Measurements from ENCODE around the gene SPATA19.

Gene SPATA19

DNA sequence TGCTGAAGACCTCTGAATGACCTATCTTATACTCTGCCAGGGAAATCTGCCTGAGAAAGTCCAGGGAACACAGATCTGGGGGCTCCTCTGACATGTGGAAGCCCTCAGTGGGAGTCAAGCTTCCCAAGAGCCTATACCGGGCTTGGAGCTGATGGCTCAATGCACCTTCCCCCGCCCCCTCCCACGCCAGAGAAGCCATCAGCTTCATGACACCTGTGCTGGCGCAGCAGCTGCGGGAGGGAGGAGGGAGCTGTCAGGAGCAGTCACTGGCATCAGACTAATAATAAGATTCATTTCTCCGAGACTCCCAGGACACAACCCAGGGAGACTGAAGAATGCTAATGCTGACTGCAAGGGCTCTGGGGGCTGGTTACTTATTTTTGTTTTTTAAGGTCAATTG is 47.8 kb downstream of the SPATA19 start:
- TF ChIP-seq, protein P1, sequence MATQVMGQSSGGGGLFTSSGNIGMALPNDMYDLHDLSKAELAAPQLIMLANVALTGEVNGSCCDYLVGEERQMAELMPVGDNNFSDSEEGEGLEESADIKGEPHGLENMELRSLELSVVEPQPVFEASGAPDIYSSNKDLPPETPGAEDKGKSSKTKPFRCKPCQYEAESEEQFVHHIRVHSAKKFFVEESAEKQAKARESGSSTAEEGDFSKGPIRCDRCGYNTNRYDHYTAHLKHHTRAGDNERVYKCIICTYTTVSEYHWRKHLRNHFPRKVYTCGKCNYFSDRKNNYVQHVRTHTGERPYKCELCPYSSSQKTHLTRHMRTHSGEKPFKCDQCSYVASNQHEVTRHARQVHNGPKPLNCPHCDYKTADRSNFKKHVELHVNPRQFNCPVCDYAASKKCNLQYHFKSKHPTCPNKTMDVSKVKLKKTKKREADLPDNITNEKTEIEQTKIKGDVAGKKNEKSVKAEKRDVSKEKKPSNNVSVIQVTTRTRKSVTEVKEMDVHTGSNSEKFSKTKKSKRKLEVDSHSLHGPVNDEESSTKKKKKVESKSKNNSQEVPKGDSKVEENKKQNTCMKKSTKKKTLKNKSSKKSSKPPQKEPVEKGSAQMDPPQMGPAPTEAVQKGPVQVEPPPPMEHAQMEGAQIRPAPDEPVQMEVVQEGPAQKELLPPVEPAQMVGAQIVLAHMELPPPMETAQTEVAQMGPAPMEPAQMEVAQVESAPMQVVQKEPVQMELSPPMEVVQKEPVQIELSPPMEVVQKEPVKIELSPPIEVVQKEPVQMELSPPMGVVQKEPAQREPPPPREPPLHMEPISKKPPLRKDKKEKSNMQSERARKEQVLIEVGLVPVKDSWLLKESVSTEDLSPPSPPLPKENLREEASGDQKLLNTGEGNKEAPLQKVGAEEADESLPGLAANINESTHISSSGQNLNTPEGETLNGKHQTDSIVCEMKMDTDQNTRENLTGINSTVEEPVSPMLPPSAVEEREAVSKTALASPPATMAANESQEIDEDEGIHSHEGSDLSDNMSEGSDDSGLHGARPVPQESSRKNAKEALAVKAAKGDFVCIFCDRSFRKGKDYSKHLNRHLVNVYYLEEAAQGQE (IDR thresholded peaks at IDR 0.05; ENCODE audit: insufficient read depth in 1 of 2, low read depth in 2 of 2, low read length in 2 of 2), result no peak
- TF ChIP-seq FOXP2 (optimal IDR thresholded peaks at IDR 0.05; ENCODE audit: borderline replicate concordance, extremely low read depth, extremely low read length, insufficient read depth) (no peak), TAF1 (IDR thresholded peaks at IDR 0.05; ENCODE audit: borderline replicate concordance, insufficient read depth, low read length) (no peak), POLR2AphosphoS5 (IDR thresholded peaks at IDR 0.05; ENCODE audit: low read depth, low read length) (no peak), SIN3A (IDR thresholded peaks at IDR 0.05; ENCODE audit: borderline replicate concordance, insufficient read depth, low read length) (no peak)

DNA sequence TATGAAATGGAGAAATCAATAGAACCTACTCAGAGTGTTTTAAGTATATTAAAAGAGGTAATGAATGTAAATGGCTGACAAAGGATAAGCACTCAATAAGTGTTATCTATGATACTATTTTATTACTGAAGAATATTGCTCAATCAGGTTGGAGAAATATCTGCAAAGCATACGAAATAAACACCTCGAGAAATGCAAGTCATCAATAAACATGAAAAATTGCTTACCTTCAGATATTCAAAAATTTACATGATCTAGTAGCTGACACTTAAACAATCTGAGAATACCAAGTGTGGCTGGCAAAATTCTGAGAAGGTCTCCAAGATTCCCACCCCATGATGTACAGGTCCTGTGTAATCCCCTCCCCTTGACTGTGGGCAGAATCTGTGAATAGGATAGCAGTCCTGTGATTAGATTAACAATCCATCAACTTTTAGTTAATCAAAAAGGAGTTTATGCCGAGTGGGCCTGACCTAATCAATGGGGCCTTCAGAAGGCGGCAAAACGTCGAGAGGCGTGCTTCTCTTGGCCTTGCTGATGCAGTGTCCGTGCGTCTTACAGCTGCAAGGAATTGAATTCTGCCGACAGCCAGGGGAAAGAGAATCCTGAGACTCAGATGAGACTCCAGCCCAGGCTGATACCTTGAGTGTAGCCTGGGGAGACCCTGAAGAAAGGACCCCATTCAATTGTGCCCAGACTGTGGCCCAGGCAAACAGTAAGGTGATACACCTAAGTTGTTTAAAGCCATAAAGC is 49.1 kb downstream of the SPATA19 start:
- TF ChIP-seq FOXP2 (optimal IDR thresholded peaks at IDR 0.05; ENCODE audit: borderline replicate concordance, extremely low read depth, extremely low read length, insufficient read depth) (no peak), POLR2AphosphoS5 (IDR thresholded peaks at IDR 0.05; ENCODE audit: low read depth, low read length) (no peak)

DNA sequence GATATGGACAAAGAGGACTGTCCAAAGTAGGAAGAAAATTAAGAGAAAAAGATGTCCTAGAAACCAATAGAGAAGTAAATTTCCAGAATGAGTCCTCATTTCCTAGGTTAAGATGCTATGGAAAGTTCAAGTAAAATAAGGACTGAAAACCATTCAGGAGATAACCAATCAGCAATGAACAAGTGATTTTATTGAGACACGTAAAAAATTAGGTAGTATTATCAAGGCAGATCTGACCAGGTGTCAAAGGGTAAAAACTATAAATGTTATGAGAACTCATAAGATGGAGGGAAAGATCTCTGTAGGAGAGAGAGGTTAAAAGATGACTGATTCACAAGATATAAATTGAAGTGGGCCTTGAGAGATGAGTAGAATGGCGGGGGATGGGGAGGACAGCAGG is 50.2 kb downstream of the SPATA19 start:
- TF ChIP-seq POLR2AphosphoS5 (IDR thresholded peaks at IDR 0.05; ENCODE audit: low read depth, low read length) (no peak), FOXP2 (optimal IDR thresholded peaks at IDR 0.05; ENCODE audit: borderline replicate concordance, extremely low read depth, extremely low read length, insufficient read depth) (no peak), SIN3A (IDR thresholded peaks at IDR 0.05; ENCODE audit: borderline replicate concordance, insufficient read depth, low read length) (no peak), TAF1 (IDR thresholded peaks at IDR 0.05; ENCODE audit: borderline replicate concordance, insufficient read depth, low read length) (no peak)
- TF ChIP-seq, protein P1 (IDR thresholded peaks at IDR 0.05; ENCODE audit: insufficient read depth in 1 of 2, low read depth in 2 of 2, low read length in 2 of 2), result no peak

DNA sequence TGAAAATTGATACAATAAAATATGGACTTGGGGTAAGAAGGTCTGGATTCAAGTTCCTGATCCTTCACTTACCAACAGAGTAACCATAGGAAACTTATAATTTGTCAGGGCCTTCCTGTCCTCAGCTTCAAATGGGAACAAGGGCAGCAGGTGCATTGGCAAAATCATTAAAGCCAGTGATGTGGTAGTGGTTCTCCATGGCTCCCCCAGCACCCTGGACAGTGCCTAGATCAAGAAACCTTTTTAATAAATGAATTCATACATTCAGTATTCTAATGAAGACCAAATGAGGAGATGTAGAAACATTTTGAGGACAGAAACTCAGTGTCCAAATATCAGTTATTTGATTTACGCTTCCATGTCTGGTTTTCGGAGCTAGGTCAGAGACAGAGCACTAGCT is 51.1 kb downstream of the SPATA19 start:
- TF ChIP-seq FOXP2 (optimal IDR thresholded peaks at IDR 0.05; ENCODE audit: borderline replicate concordance, extremely low read depth, extremely low read length, insufficient read depth), result no peak
- TF ChIP-seq, protein P1 (IDR thresholded peaks at IDR 0.05; ENCODE audit: insufficient read depth in 1 of 2, low read depth in 2 of 2, low read length in 2 of 2), result peak in 1 of 2 experiments; percentile 85; a peak in 2 of 4 replicates

DNA sequence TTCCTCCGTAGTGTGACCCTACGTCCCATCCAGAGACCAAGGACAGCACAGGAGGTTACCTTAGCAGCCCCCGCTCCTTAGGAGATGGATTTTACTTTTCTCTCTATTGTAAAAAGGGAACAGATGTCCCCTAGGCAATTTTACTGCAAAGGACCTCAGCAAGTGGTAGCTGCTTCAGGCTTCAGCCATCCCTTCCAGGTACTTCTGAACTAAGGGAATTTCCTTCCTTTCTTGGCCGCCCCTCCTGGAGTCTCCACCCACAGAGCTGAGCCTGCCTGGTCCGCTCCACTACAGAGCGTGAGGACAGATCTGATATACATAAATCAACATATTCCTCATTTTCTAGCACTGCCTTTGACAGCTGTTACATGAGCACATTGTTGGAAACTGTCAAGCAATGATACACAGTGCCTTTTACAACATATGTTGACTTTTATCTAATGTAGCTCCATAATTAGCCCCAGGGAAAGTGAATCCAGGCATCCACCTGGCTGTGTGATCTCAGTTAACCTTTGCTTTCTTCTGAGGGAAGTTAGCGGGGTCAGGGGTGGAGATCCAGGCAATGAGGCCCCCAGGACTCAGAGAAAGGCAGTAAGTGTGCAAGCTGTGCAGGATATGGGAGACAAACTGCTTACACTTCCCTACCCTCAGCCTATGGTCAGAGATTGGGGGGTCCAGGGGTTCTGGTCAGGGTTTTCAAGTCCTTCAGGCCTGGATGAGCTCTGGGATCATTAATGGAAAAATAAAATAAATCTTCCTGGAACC is 51.9 kb downstream of the SPATA19 start:
- TF ChIP-seq TAF1 (IDR thresholded peaks at IDR 0.05; ENCODE audit: borderline replicate concordance, insufficient read depth, low read length), result no peak
- TF ChIP-seq, protein P1 (IDR thresholded peaks at IDR 0.05; ENCODE audit: insufficient read depth in 1 of 2, low read depth in 2 of 2, low read length in 2 of 2), result no peak
- no peak for TF ChIP-seq POLR2AphosphoS5 (IDR thresholded peaks at IDR 0.05; ENCODE audit: low read depth, low read length)
- no peak for TF ChIP-seq SIN3A (IDR thresholded peaks at IDR 0.05; ENCODE audit: borderline replicate concordance, insufficient read depth, low read length)
- TF ChIP-seq FOXP2 (optimal IDR thresholded peaks at IDR 0.05; ENCODE audit: borderline replicate concordance, extremely low read depth, extremely low read length, insufficient read depth), result no peak

Measured in PFSK-1 (cell line).